ENCODE data around the gene DNASE1L2.

Gene DNASE1L2

DNA sequence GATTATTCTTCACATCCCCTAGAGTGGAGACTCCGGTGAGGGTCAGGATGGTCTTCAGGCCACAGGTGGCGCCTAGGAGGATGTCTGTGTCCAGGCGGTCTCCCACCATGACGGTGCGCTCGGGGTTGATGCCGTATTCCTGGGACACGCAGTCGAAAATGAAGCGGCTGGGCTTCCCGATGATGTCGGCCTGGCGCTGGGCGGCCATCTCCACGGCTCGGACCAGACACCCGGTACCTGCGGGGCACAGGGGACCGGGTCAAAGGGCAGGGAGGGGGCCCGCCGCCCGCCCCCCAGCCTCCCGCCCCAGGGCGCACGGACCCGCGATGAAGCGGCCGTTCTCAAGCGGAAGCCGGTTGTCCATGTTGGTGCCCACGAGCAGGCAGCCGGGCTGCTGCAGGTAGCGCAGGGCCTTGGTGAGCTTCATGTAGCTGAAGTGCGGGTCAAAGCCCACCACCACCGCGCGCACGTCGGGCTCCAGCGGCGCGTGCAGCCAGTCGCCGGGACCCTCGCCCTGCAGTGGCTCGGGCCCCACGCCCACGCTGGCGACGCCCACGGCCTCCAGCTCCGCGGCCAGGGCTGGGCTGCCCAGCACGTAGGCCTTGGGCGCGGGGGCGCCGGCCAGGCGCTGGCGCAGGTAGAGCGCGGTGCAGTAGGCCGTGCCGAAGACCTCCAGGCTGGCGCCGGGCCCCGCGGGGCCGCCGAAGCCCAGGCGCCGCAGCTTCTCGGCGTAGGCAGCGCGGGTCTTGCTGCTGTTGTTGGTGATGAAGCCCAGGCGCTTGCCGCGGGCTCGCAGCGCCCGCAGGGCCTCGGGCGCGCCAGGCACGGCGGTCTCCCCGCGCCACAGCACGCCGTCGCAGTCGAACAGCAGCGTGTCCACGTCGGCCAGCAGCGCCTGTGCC lies 22.2 kb upstream of the DNASE1L2 start:
- Histone ChIP-seq H3K27ac (ENCODE audit: poor library complexity, severe bottlenecking) (peak overlapping the region; percentile 84), H3K9me3 (ENCODE audit: severe bottlenecking) (no peaks in the 10 kb centered on the region), H3K4me1 (ENCODE audit: insufficient read depth, poor library complexity, severe bottlenecking) (peaks cover 8% of the 10 kb centered on the region), H3K36me3 (ENCODE audit: low read depth) (peaks cover 20% of the 10 kb centered on the region), H3K27me3 (ENCODE audit: insufficient read depth, poor library complexity, severe bottlenecking) (no peaks in the 10 kb centered on the region), H3K4me3 (ENCODE audit: severe bottlenecking) (peak overlapping the region; percentile 76)
- TF ChIP-seq, protein P1, sequence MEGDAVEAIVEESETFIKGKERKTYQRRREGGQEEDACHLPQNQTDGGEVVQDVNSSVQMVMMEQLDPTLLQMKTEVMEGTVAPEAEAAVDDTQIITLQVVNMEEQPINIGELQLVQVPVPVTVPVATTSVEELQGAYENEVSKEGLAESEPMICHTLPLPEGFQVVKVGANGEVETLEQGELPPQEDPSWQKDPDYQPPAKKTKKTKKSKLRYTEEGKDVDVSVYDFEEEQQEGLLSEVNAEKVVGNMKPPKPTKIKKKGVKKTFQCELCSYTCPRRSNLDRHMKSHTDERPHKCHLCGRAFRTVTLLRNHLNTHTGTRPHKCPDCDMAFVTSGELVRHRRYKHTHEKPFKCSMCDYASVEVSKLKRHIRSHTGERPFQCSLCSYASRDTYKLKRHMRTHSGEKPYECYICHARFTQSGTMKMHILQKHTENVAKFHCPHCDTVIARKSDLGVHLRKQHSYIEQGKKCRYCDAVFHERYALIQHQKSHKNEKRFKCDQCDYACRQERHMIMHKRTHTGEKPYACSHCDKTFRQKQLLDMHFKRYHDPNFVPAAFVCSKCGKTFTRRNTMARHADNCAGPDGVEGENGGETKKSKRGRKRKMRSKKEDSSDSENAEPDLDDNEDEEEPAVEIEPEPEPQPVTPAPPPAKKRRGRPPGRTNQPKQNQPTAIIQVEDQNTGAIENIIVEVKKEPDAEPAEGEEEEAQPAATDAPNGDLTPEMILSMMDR (IDR thresholded peaks at IDR 0.05; ENCODE audit: poor library complexity, severe bottlenecking): no peak
- ATAC-seq (ENCODE audit: low read depth) (no peak), DNase-seq (ENCODE audit: low spot score) (no peak)

GRCh38 chr16:2214719-2214968 lies 21.6 kb upstream of the DNASE1L2 start, which contains the start of gene PGP:
Gene PGP, minus strand, starts transcription at chr16:2214840. Its CDS starts 63 bp downstream, at chr16:2214777.
- ATAC-seq (ENCODE audit: low read depth): peak; percentile 76; the same call in 2 of the 3 replicates
- DNase-seq (ENCODE audit: low spot score): no peak
- no peaks in the 10 kb centered on the region for H3K27me3 ChIP-seq (ENCODE audit: insufficient read depth, poor library complexity, severe bottlenecking)
- H3K27ac ChIP-seq (ENCODE audit: poor library complexity, severe bottlenecking): peak within 1 kb of the TSS; percentile 84
- TF ChIP-seq, protein P1 (IDR thresholded peaks at IDR 0.05; ENCODE audit: poor library complexity, severe bottlenecking): no peak
- H3K4me1 ChIP-seq (ENCODE audit: insufficient read depth, poor library complexity, severe bottlenecking): peaks cover 8% of the 10 kb centered on the region
- H3K36me3 ChIP-seq (ENCODE audit: low read depth): peaks cover 20% of the 10 kb centered on the region
- peak within 1 kb of the TSS; percentile 76 for H3K4me3 ChIP-seq (ENCODE audit: severe bottlenecking)
- no peaks in the 10 kb centered on the region for H3K9me3 ChIP-seq (ENCODE audit: severe bottlenecking)

DNA sequence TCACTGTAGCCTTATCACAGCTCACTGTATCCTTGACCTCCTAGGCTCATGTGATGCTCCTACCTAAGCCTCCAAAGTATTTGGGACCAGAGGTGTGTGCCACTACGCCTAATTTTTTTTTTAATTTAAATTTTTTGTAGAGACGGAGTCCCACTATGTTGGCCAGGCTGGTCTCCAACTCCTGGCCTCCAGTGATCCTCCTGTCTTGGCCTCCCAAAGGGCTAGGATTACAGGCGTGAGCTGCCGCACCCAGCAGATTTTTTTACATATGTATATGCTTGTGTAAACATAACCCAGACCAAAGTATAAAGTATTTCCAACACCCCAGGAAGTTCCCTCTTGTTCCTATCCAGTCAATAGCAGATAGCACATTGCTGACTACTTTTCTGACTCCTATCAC lies 19.9 kb upstream of the DNASE1L2 start:
- peaks cover 8% of the 10 kb centered on the region for H3K4me1 ChIP-seq (ENCODE audit: insufficient read depth, poor library complexity, severe bottlenecking)
- no peak for ATAC-seq (ENCODE audit: low read depth)
- H3K27me3 ChIP-seq (ENCODE audit: insufficient read depth, poor library complexity, severe bottlenecking): no peaks in the 10 kb centered on the region
- peak overlapping the region; percentile 84 for H3K27ac ChIP-seq (ENCODE audit: poor library complexity, severe bottlenecking)
- TF ChIP-seq, protein P1 (IDR thresholded peaks at IDR 0.05; ENCODE audit: poor library complexity, severe bottlenecking): no peak
- H3K4me3 ChIP-seq (ENCODE audit: severe bottlenecking): no peak overlapping the region
- no peaks in the 10 kb centered on the region for H3K9me3 ChIP-seq (ENCODE audit: severe bottlenecking)
- peaks cover 20% of the 10 kb centered on the region for H3K36me3 ChIP-seq (ENCODE audit: low read depth)
- DNase-seq (ENCODE audit: low spot score): no peak

DNA sequence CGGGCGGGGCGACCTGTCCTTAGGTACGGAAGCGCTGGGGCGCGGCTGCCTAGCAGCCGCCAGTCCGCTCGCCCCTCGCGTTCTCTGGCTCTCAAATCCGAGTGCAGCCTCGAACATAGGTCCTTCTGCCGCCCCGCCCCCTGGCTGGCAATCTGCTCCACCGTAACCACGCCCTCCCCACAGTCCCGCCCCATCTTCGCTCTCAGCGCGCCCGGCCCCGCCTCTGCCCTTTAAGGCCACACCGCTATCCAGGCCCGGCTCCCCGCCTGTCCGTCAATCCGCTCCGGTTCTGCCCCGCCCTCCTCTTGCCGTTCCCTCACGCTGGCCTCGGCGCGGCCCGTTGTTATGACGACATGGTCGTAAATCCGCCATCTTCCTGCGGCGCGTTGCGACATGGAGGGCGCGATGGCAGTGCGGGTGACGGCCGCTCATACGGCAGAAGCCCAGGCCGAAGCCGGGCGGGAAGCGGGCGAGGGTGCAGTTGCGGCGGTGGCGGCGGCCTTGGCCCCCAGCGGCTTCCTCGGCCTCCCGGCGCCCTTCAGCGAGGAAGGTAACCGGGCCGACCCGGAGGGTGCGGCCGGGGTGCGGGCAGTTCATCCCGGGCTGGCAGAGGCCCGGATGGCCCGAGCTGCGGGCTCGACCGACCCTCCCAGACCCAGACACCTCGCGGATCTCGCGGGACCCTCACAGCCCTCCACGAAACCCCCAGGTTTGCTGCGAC lies 12.9 kb upstream of the DNASE1L2 start, which contains the start of gene E4F1:
Gene E4F1 (plus strand): TSS at position 371 of the 721 bp plus-strand sequence. CDS start 23 bp downstream, at position 394.
- Histone ChIP-seq H3K36me3 (ENCODE audit: low read depth) (peaks cover 2% of the 10 kb centered on the region), H3K27ac (ENCODE audit: poor library complexity, severe bottlenecking) (peak within 1 kb of the TSS; percentile 68), H3K9me3 (ENCODE audit: severe bottlenecking) (no peaks in the 10 kb centered on the region), H3K4me3 (ENCODE audit: severe bottlenecking) (peak within 1 kb of the TSS; percentile 85), H3K4me1 (ENCODE audit: insufficient read depth, poor library complexity, severe bottlenecking) (no peaks in the 10 kb centered on the region), H3K27me3 (ENCODE audit: insufficient read depth, poor library complexity, severe bottlenecking) (no peaks in the 10 kb centered on the region)
- peak; percentile 100 for DNase-seq (ENCODE audit: low spot score)
- ATAC-seq (ENCODE audit: low read depth): peak; percentile 93
- TF ChIP-seq, protein P1 (IDR thresholded peaks at IDR 0.05; ENCODE audit: poor library complexity, severe bottlenecking): no peak
